ENCODE data around the gene LRRC18.

GRCh38 chr10:48946891-48947500, 7.4 kb upstream of the LRRC18 start:
- no peak for TF ChIP-seq EZH2 (IDR thresholded peaks at IDR 0.05; ENCODE audit: borderline replicate concordance, insufficient read depth, low read depth, low read length, poor library complexity, severe bottlenecking)
- TF ChIP-seq, protein P1, sequence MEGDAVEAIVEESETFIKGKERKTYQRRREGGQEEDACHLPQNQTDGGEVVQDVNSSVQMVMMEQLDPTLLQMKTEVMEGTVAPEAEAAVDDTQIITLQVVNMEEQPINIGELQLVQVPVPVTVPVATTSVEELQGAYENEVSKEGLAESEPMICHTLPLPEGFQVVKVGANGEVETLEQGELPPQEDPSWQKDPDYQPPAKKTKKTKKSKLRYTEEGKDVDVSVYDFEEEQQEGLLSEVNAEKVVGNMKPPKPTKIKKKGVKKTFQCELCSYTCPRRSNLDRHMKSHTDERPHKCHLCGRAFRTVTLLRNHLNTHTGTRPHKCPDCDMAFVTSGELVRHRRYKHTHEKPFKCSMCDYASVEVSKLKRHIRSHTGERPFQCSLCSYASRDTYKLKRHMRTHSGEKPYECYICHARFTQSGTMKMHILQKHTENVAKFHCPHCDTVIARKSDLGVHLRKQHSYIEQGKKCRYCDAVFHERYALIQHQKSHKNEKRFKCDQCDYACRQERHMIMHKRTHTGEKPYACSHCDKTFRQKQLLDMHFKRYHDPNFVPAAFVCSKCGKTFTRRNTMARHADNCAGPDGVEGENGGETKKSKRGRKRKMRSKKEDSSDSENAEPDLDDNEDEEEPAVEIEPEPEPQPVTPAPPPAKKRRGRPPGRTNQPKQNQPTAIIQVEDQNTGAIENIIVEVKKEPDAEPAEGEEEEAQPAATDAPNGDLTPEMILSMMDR (IDR thresholded peaks at IDR 0.05), result no peak
